ENCODE results near the gene TUSC2.

TUSC2 gene

DNA sequence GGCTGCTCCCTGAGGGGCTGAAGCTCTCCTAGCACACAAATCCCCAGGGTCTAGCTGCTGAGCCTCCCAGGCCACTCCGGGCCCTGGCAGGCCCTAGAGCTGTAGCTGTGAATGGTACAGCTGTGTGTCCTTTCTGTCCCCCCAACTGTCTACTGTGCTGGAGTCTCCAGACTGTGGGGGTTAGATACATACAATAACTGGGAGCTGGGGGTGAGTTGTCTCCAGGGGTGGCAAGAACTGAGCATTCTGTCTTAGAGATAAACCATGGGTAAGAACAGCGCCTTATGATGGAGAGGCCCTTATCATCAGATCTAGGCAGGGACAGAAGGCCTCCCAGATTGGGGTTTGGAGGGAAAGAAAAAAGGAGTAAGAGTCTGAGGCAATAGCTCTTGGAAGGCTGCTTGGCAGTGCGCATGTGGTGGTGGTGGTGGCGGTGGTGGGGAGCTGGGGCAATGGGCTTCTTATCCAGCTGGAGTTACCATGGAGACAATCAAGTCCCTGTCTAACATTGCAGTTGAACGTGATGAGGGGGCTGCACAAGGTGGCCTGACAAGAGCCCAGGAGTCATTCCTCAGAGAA lies 26.3 kb upstream of the TUSC2 start:
- DNase-seq (ENCODE audit: low spot score), result no peak

DNA sequence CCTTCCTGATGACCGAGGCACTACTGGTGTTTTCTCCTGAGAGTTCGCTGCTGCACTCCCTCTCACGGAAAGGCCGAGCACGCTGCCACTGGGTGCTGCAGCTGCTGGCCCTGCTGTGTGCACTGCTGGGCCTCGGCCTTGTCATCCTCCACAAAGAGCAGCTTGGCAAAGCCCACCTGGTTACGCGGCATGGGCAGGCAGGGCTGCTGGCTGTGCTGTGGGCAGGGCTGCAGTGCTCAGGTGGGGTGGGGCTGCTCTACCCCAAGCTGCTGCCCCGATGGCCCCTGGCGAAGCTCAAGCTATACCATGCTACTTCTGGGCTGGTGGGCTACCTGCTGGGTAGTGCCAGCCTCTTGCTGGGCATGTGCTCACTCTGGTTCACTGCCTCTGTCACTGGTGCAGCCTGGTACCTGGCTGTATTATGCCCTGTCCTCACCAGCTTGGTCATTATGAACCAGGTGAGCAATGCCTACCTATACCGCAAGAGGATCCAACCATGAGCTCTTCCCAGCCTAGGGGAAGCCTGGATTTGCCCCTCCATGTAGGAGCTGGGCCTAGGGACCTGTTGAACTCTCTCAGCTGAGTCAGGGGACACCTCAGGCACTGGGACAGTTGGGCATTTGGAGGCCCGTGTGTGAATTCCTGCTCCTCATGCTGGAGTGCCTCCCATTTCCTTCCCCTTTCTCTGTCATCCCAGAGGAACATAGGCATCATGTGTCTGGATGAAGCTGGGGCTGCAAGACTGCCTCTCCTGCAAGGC lies 25.4 kb upstream of the TUSC2 start:
- DNase-seq (ENCODE audit: low spot score), result no peak

DNA sequence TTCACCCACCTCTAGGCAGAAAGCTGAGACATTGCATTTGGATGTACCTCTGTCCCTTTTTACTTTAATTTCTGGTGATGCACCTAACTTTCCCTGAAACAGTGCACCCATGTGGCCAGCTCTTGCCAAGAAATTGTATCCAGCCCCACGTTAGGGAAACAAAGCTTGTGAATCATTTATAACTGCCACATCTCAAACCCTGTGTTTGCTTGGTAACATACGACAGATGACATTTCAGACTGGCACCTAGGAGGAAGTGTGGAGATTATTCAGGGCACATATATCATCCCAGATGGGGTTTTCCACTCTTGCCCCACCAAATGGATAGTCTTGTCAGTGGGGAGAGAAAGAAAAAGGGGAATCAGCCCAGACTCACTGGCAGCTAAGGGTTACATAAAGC lies 24.8 kb upstream of the TUSC2 start:
- no peak for DNase-seq (ENCODE audit: low spot score)

DNA sequence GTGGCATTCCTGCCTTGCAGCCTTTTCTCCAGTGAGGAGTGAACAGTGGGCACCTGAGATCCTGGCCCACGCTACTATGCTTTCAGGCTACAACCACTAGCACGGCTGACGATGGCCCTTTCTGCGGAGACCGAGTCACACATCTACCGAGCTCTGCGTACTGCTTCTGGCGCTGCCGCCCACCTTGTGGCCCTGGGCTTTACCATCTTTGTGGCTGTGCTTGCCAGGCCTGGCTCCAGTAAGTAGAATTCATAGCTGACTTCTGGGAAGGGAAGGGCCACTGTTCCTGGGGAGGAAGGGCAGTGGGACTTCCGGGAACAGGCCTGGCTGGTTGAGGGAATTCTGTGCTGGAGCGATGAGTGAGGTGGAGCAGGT lies 23.3 kb upstream of the TUSC2 start:
- DNase-seq (ENCODE audit: low spot score), result no peak

DNA sequence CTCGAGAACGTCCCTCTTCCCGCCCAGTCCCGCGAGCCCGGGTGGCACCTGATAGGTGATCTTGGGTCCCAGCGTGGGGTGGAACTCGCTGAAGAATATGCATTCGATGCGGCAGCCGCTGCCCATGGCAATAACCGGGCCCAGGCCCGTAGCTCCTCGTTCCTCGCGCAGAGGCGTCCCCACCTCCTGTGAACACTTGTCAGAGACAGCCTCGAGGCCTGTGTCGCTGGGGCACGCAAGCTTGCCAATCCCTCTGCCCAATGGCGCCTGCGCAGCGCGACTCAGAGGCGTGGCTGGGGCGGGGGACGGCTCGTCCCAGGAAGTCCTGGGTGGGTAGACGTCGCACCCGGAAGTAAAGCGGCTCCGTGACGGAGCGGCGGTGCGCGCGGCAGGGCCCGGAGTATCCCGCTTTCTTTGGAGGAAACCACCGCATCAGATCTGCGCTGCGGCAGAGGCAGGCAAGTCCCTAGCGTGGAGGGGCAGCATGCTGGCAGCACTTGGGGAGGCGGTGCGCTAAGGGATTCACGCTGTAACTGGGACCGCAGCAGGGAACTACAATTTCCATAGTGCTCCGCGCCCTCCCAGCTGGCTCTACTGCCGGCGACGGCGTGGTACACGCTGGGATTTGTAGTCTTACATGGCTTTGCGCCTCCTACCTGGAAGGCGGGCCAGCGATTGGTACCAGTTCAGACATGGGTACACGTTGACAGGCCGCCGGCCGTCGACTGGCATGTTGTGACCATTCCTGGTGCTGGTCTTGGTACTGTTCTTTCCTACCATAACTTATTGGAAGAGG lies 22.7 kb upstream of the TUSC2 start, which contains the start of the genes CYB561D2 and NPRL2:
Gene CYB561D2, plus strand, starts transcription at position 336 of the 796 bp plus-strand sequence. CDS start 572 bp downstream, outside the sequence.
Gene NPRL2, minus strand, starts transcription at position 249 of the 796 bp plus-strand sequence. Its CDS starts 123 bp downstream, at position 126.
- DNase-seq (ENCODE audit: low spot score), result peak; percentile 97

DNA sequence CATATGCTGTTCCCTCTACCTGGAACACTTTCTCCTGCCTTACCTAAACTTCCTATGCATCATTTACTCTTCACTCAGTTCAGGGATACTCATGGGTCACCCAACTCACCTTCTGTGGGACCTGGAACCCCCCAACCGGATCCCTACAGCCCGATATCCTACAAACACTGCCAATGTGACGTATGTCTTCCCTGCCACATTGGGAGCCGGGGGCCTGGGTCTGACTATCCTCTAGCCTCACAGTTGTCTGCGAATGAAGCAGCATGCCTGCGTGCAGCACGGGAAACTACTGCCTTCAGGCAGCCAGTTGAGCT lies 22.1 kb upstream of the TUSC2 start:
- no peak for DNase-seq (ENCODE audit: low spot score)

DNA sequence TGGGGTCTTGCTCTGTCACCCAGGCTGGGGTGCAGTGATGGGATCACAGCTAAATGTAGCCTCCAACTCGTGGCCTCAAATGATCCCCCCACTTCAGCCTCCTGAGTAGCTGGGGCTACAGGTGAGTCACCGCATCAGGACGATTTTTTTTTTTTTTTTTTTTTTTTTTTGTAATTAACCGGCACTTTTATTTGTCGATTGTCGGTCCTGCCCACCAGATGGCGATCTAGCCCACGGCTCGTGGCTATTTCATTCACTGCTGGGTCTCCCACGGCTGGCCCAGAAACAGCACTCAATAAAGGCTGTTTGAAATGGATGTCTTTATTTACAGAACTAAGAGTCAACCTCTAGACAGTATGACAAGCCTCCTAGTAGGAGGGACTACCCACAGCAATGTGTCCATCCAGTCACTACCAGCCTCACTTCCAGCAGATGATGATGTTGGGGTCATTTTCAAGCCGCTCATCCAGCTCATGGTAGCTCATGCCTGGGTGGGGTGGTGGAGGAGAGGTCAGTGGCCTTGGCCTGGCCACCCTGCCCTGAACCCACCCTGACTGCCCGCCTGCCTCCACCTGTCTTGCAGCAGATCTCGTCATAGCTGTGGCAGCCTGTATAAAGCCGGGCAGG lies 19.3 kb upstream of the TUSC2 start:
- DNase-seq (ENCODE audit: low spot score), result peak; percentile 66

DNA sequence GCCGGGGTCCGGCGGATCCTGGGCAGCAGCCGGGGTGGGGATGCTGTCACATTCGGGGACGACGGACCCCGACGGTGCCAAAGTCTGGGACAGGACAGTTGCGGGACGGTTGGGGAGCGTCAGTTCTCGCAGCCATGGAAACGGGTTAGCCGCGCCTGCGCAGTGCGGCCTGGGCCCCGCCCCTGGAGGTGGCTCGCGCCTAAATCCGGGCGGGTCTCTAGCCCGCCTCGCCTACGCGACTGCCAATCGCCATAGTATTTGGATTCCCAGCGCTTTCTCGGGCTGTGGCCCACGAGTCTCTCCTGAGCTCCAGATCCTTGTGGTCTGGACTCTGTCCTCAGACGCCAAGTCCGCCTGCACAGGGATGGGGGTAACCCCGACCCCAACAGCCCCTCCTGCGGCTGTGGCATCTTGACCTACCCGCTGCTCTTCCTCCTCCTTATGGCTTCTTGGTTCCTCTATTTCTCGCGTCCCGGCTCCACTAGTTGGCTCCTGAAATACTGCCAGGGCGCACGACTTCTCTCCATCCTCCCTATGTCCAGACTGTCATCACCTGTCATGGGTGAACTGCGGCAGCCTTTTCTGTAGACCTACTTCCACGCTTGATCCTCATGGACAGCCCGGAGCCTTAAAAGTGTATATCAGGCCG lies 17.7 kb upstream of the TUSC2 start, which contains the start of gene ZMYND10:
Gene ZMYND10, minus strand, starts transcription at position 147 of the 649 bp plus-strand sequence. CDS start 153 bp downstream, outside the sequence.
- no peak for DNase-seq (ENCODE audit: low spot score)

DNA sequence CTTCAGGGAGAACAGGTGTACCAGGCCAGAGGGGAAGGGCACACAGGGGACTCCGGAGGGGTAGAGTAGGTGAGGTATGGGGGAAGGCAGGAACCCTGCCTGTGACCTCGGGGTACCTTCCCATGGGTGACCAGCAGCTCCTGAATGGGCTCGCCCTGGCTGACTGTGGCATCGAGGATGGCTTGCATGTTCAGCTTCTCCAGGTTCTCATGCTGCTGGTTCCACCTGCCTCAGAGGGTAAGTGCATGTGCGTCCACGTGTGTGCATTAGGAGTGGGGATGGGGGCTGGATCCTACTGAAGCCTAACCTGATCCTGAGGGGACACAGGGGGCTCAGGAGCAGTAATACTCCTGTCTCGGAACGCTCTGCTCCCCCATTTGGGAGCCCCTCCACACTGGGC lies 17.0 kb upstream of the TUSC2 start:
- DNase-seq (ENCODE audit: low spot score), result no peak

DNA sequence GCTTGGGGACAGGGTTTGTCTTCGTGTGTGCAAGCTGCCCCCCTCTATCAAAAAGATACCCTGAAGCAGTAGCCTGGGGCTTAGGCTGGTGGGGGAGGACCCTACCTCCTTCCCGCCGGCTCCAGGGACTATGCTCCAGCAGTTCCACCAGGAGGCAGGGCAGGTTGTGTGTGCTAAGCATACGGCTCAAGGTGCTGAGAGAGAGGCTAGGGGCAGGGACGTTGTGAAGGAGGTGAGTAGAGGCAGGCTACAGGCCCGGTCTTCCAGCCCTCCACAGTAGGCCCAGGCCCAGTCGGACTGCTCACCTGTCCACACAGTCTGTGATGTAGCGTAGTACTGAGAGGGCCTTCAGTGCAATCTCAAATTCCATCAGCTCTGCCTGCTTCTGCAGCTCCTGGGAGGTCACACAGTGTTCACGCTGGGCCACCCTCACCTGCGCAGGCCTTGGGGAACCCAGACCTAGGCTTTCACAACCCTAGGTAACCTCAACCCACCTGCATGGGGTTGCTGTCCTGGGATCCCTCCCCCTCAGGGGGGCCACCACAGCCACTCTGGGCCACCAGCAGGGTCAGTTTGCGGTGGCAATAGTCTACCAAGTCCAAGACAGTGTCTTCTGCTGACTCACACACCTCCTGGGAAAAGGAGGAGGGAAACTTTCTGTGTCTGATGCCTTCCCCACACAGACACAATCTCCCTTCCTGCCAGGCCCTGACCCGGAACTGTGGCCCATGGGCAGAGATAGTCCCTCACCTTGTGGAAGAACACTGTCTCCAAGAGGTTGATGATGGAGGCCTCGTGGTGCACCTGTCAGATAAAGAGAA lies 15.0 kb upstream of the TUSC2 start:
- DNase-seq (ENCODE audit: low spot score), result no peak

DNA sequence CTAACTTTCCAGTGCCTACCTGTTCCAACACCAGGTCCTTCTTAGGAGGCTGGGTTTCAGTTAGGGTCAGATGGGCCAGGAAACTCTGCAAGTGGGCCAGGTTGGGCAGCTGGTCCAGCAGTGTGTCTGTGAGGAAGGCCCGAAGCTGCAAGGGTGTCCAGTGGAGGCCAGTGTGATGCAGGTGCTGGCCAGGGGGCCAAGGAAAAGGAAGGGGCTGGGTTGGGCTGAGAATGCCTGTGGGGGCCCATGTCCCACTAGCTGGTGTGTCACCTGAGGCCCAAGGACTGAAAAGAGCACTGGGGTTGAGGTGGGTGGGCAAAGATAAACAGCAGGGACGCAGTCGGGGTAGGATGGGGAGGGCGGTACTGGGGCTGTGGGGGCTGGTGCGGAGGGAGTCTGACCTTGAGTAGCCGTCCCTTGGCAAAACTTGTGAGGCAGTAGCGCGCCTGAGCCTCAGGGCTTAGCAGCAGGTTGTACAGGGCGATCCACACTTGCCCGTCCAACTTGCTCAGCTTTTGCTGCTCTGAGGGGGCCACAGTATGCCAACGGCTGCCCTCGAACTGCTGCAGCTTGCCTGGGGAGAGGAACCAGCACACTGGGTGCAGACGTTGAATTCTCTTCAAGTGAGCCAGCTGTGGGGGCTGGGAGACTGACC lies 14.1 kb upstream of the TUSC2 start:
- no peak for DNase-seq (ENCODE audit: low spot score)

DNA sequence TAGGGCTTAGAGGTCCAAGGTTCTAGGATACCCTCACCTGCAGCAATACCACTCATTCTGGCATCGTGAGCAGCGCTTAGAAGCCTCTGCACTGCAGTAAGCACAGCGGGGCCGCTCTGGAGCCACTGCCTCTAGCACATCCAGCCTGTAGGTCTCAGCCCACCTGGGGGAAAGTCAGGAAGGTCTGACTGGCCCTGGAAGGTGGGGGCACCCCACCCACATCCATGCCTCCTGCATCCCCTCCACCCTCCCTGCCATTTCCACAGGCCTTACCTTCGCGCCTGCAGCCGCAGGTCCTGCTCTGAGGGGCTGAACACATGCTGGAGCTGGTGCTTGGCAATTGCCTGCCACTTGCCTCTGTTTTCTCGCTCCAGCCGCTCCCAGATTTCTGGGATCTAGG lies 13.5 kb upstream of the TUSC2 start:
- no peak for DNase-seq (ENCODE audit: low spot score)

DNA sequence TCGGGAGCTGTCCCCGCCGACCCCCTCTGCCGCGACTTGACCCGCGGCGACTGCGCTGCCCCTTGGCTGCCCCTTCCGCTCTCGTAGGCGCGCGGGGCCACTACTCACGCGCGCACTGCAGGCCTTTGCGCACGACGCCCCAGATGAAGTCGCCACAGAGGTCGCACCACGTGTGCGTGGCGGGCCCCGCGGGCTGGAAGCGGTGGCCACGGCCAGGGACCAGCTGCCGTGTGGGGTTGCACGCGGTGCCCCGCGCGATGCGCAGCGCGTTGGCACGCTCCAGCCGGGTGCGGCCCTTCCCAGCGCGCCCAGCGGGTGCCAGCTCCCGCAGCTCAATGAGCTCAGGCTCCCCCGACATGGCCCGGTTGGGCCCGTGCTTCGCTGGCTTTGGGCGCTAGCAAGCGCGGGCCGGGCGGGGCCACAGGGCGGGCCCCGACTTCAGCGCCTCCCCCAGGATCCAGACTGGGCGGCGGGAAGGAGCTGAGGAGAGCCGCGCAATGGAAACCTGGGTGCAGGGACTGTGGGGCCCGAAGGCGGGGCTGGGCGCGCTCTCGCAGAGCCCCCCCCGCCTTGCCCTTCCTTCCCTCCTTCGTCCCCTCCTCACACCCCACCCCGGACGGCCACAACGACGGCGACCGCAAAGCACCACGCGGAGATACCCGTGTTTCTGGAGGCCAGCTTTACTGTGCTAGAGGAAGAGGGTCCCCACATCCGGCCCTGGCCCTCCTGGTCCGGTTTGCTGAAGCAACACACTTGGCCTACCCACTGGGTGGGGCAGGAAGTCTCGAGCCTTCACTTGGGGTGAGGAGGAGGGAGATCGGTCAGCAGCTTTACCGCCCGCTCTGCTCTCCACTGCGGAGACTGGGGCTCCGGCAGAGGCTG lies 12.7 kb upstream of the TUSC2 start, which contains the start of gene RASSF1:
Gene RASSF1, minus strand, starts transcription at position 389 of the 882 bp plus-strand sequence. Its CDS starts 31 bp downstream, at position 358.
- DNase-seq (ENCODE audit: low spot score), result no peak

DNA sequence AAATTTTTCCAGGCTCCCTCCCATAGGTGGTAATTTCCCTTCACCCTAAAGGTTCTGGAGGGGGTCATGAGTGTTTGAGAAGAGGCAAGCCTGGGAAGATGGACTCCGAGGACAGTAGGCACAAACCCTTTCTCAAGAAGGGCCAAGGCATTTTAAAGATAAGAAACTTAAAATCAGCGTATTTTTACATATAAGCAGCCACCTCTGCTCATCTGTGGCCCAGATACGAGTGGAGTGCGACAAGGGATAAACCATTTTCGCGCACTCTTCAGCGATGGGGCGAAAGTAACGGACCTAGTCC lies 12.1 kb upstream of the TUSC2 start:
- no peak for DNase-seq (ENCODE audit: low spot score)

DNA sequence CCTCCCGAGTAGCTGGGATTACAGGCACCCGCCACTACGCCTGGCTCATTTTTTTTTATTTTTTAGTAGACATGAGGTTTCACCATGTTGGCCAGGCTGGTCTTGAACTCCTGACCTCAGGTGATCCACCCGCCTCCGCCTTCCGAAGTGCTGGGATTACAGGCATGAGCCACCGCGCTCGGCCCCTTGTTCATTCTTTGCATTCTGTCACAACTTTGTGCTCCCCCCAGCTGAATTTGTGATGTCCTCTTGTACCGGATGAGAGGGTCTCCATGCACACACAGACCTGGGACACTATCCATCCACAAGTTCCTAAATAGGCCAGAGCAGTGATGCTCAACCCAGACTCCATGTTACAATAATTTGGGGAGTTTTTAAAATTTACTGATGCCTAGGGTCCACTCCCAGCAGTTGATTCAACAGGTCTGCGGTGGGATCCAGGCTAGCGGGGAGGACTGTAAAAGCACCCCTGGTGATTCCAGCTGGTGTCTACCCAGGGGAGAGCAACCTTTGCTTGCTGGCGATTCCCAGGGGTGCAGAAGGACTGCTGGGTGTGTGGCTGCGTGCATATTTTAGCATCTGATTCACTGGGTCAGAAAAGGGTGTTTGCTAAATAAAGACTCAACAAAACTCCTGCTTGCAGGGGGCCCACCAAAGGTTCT lies 11.6 kb upstream of the TUSC2 start:
- no peak for DNase-seq (ENCODE audit: low spot score)

DNA sequence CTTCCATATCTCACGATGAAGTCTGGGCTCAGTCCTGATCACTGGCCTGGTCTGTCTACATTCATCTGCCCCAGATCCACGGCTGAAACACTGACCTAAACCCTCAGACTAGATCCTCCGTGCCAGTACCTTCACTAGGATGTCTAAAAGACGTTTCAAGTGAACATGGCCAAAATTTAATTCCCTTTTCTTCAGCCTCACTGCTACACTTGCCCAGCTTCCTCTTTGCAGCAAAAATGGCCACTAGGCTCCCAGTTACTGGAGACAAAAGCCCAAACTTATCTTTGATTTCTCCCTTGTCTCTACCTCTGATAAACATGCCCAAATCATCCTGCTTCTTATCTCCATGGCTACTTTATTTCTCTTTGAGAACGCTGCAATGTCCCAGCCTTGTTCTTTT lies 10.9 kb upstream of the TUSC2 start:
- DNase-seq (ENCODE audit: low spot score), result peak; percentile 36

DNA sequence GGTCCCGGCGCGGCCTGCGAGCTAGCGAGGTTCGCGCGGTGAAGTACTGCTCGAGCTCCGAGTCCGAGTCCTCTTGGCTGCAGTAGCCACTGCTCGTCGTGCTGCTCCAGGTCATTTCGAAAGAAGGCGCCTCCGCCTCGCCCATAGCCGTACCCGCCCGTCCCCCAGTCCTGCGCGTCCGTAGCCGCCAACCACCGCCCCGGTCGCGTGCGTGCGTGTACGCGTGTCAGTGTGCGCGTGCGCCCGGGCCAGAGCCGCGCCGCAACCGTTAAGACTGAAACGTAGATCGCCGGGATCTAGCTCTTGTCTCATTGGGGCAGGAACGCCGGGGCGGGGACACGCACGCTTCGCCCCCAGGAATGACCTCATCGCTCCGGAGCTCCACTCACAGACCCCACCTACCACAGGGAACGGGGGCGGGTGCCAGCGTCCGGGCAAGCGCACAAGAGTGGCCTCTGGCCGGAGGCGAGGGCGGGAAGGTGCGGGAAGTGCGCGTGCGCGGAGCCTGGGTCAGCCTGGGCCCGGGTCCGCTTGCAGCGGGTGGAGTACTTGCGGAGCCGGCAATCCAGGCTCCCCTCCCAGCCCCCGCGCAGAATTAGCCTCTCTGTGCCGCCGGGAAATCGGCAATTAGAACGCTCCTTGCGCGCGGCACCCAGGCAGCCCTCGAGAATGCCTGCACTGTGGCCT lies 9.3 kb upstream of the TUSC2 start:
- peak; percentile 97 for DNase-seq (ENCODE audit: low spot score)

DNA sequence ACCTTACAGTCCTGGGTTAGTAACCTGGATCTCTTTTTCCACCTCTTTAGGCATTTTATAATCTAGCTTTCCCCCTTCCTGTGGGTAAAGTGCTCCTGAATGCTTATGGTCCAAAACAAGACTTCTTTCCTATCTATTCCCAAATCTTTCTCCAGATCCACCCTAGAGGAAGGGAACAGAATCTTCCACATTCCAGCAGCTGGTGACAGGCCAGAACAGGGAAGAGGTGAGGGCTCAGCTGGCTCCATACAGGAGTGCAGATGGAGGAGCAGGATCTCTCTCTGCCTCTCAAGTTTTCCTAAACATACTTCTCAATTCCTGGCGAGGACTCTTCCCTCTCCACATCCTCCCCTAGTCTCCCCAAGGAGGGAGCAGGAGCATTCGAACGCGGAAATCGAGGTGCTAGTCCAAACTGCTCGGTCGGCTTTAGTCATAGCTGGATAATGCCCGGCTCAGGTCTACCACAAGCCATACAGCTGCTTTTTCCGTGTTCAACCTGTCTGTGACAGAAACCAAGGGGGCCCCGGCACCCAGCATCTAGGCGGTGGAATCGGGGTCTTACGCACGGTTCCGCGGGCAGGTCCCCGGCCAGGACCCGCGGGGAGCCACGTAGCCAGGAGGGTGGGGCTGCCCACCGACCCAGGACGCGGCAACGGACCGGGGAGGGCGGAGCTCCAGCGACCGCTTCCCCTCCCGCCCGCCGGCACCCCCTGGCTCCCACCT lies 8.6 kb upstream of the TUSC2 start:
- DNase-seq (ENCODE audit: low spot score), result peak; percentile 26
